Activated CD4-positive, alpha-beta T cell treated with anti-CD3 and anti-CD28 coated beads for 1 hour (primary cell): ENCODE results near the gene DOCK8.
"Not testable (repeated sequence)": the region's sequence is repeated elsewhere in the genome, so short reads cannot be mapped to it uniquely, and the experiment has no call there.

Source experiments
- DNase-seq: peaks from one replicate; pipeline ENCODE4 v3.0.0-alpha.2; 2020

Gene DOCK8

DNA sequence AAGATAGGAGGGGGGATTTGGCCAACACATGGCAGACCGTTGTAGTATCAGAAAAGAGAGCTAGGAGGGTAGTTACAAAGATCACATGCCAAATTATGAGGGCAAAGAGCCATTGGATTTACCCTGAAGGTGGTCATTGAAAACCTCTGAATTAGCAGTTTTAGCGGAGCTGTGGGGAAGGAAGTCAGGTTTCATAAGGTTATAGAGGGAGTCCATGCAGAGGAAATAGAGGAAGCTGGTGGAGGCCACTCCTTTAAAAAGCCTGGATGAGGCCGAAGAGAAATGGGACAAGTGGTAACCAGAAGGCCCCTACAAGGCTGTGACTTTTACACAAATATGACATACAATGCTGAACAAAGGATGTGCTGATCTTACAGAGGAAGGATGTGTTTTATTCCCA, 13.2 kb downstream of the DOCK8 start:
- no peak for DNase-seq

GRCh38 chr9:228929-229695, 14.4 kb downstream of the DOCK8 start:
- no peak for DNase-seq

- not testable (repeated sequence) for DNase-seq
Observed at GRCh38 chr9:231625-232024, 17.0 kb downstream of the DOCK8 start.

GRCh38 chr9:233708-234107, 19.0 kb downstream of the DOCK8 start:
- not testable (repeated sequence) for DNase-seq

GRCh38 chr9:237141-237857, 22.6 kb downstream of the DOCK8 start:
- DNase-seq: no peak

DNA sequence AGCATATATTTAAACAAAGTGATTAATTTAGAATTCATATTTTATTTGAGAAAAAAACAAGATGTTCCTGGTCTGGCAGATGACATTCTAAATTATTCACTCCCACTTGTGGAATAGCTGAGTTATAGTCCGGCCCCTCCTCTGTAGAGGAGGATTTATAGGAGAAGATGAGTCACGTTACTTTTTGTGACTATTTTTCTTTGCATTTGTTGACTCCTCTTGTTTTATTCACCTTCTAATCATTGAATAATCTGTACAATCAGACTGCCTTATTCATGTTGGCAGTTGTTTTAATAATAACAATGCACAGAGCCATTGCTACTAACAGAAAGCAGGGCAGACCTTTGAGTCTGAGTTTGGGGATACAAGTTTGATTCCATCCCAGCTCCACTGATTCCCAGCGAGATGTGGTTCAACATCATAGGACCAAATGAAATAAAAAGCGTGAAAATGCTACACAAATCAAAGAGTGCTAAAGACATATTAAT, 23.2 kb downstream of the DOCK8 start:
- no peak for DNase-seq

- DNase-seq: no peak
Observed at GRCh38 chr9:242461-243080, 27.9 kb downstream of the DOCK8 start.

DNA sequence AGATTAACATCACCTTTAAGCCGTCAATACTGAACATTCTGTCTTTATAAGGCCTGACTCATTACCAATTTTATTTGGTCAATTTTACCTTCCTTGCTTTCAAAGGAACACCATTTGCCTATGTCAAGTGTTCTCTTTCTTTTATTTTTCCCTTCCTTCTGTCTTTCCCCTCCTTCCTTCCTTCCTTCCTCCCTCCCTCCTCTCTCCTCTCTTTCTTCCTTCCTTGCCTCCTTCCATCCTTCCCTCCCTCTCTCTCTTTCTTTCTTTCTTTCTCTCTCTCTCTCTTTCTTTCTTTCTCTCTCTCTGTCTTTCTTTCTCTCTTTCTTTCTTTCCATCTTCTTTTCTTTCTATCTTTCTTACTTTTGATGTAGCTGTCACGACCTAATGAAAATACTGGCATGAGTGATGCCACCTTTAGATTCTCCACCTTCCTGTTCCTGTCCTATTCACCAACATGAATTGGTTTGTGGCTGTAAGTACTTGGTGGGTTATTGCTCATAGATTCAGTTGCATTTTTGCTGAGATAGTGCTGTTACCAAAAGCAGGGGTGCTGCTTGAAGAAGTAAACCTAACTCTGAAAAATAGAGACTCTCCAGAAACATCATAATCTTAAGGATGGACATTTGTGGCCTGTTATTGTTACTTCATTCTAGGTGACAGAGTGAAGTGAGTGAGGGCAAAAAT, 33.8 kb downstream of the DOCK8 start:
- DNase-seq: no peak

DNA sequence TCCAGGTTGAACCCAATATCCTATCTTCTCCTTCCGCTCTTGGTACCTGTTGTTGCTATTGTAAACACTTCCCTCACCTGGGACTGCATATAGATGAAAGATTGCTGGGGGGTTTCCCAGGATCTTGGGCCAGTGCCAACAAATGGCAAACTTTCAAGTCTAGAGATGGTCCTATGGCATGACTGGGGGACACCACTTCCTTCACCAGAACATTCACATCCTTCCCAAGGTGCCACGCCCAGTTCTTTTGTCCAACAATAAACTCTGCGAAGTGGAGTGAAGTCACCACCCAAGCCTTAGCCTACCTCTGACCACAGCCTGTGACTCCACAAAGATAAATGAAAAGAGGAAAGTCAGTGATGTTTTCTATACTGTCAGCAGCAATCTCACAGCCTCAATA, 34.4 kb downstream of the DOCK8 start:
- DNase-seq: no peak

- no peak for DNase-seq
Observed at GRCh38 chr9:250039-250438, 35.4 kb downstream of the DOCK8 start.

GRCh38 chr9:250625-251024, 36.0 kb downstream of the DOCK8 start:
- no peak for DNase-seq

DNA sequence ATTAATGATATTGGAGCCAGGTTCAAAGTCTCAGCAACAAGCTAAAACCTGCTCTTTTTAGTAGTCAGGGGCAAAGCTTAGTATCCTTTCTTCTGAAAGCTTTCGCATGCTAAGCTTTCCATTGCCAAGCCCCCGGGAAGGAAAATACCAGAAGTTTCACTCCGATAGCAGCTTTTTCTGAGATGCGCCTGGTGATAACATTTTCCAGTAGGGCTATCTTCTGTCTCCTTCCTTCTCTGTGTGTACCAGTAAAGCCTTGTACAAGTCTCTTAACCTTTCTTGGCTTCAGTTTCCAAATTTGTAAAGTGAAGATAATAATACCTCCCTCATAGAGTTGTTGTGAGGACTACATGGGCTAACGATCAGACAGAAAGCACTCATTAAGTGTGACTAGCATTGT, 36.7 kb downstream of the DOCK8 start:
- DNase-seq: no peak

DNA sequence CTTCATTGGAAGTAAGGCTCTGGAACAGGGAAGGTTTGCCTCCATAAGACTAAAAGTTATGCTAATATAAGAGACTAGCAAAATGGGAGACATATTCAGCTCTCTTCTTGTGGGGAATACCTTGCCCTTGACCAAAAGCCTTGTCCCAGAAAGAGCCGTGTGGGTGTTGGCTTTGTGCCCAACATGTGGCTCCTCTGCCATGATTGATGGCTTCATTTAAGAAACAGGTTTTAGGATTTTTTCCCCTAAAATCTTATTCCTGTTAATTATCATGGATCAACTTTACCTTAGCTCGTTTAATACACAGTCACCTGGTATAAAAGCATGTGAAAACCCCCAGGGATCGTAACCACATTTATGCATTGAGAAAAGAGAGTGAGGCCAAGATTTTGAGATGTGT, 38.9 kb downstream of the DOCK8 start:
- DNase-seq: no peak

DNA sequence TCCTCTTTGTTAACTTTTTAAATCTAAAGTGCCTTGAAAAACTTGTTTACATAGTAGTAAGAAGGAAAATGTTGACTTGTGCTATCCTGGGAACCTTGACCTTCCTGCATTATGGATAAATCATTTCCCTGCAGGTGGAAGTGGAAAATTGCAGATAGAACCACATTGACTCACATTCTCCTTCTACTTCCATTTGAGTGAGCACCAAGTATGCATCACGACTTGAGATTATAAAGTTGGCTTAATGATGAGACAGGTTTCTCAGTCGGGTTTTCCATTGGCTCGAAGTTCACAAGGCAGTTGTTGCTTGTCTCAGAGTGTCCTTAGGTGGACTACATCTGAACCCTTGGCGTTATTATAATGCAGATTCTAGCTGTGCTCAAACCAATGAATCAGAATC, 39.9 kb downstream of the DOCK8 start:
- DNase-seq: no peak

DNA sequence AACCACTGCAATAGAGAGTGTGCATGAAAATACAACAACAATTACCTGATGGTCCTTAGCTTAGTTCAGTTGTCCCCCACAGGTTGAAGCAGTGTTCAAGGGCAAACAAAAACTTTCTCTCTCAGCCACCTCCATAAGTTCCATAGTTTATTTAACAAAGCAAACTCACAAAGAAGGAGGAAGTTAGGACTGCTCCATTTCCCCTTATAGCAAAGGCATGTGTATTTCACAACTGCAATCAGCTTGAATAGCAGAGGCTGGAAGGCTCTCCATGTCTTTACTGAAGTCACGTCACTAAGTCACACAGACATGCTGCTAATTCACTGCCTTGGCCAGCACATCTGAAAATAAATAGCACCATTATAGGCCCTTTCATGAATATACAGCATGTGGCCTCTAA, 43.3 kb downstream of the DOCK8 start:
- DNase-seq: no peak

DNA sequence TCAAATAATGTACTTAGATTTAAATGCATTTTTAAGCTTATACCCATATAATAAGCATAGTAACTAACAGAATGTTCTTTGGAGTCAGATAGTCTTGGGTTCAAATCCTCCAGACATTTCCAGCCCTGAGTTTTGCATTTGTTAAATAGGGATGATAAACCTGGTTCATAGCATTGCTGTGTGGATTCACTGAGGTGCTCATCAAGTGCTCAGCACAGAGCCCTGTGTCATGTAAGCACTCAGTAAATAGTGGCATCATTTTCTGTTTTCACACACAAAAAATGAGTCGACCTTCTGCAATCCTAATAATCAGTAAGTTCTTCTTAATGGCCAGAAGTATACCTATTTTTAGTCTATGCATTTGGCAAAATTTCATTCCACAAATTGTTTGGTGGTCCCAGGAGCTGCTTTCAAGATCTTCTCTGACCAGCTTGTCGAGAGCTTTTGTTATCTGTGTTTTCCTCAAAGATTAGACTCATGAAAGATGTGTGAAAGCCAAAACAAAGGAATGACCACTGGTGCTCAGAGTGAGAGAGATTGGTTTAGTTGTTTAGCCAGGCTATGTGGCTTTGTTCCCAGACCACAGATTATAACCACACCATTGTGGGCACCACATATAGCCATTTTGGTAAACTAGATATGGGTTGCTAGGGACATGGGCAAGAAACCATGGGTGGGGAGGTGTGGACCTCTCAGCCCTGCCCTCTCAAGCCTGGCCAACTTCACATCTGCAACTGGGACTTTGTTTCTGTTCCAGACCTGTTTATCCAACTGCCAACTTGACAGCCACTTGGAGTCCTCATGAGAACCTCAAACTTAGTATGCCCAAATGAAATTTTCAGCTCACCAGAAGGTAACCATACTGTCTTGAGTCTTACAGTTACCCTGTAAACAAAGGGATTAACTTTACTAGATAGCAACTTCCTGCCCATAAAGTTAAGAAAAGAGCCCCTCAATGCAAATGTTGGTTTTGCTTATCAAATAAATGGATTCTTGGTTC, 45.0 kb downstream of the DOCK8 start:
- no peak for DNase-seq

DNA sequence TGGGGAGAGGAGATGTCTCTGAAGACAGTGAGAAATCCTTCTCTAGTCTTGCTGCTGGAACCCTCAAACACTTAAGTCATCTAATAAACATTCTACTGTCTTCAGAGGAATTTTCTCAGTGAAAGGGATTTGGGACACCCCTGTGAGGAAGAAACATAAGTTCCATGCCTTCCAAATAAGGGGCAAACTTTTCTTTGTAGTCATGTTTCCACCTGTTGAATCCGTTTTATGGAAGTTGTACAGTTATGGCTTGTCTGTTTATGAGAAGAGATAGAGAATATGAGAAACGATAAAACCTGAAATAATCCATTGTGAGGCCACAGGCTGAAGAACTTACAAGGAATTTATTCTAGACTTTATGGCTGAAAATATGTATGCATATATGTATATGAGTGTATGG, 49.6 kb downstream of the DOCK8 start:
- no peak for DNase-seq

DNA sequence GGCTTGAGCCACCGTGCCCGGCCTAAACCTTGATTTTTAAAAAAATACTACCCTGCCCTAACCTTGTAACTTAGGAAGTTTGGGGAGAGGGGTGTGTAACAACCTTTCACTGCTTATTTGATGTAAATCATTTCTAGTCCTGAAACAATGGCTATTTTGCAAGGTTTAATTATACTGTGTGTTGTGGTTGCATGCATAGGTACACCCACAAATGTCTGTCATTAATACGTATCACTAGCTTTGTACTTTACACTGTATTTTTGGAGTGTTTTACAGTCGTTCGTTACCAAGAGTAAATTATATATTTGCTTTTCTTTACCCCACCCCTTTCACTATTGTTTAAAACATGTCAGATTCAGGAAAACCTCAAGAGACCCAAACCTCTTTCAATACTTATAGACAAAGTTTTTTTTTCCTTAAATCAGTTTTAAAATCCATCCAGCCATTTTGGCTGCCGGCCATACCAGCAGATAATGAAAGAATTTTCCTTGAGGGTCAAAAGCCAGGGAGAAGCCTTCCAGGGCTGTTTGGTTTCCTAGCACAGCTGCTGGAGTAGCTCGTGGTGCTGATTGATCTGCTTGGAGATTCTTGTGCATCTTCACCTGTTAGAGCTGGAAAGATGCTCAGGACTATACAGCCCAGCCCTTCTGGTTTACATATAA, 50.7 kb downstream of the DOCK8 start:
- no peak for DNase-seq

- DNase-seq: no peak
Observed at GRCh38 chr9:266228-266627, 51.6 kb downstream of the DOCK8 start.

- DNase-seq: no peak
Observed at GRCh38 chr9:268616-269015, 54.0 kb downstream of the DOCK8 start.

- DNase-seq: no peak
Observed at GRCh38 chr9:269081-269711, 54.5 kb downstream of the DOCK8 start.
